Duodenal mucosa (tissue), 2 donors: ENCODE results near the gene CELF5.

Experiments
- H3K27ac ChIP-seq: one replicate; pipeline ENCODE4 v1.7.0; 2013; ENCODE audit warnings: low read depth, low read length
- H3K27me3 ChIP-seq, 2 donors: one replicate each; pipeline ENCODE4 v1.7.0; 2013; ENCODE audit warnings: low read length in 2 of 2, control low read depth in 1 of 2; ENCODE audit not compliant: insufficient read depth in 2 of 2, control insufficient read depth in 1 of 2
- H3K36me3 ChIP-seq, 2 donors: one replicate each; pipeline ENCODE4 v1.7.0; 2013; ENCODE audit warnings: low read length in 2 of 2, control low read depth in 1 of 2; ENCODE audit not compliant: insufficient read depth in 2 of 2, control insufficient read depth in 1 of 2
- H3K4me1 ChIP-seq, 2 donors: one replicate each; pipeline ENCODE4 v1.7.0; 2013; ENCODE audit warnings: low read length in 2 of 2, control low read depth in 1 of 2; ENCODE audit not compliant: insufficient read depth in 2 of 2, control insufficient read depth in 1 of 2
- H3K4me3 ChIP-seq, 2 donors: one replicate each; pipeline ENCODE4 v1.7.0; 2013; ENCODE audit warnings: low read length in 2 of 2, low read depth in 1 of 2
- H3K9ac ChIP-seq, 2 donors: one replicate each; pipeline ENCODE4 v1.7.0; 2013; ENCODE audit warnings: low read length in 2 of 2, low read depth in 1 of 2
- H3K9me3 ChIP-seq, 2 donors: one replicate each; pipeline ENCODE4 v1.7.0; 2013; ENCODE audit warnings: low read length in 2 of 2, control low read depth in 1 of 2; ENCODE audit not compliant: control insufficient read depth in 1 of 2

CELF5 gene

GRCh38 chr19:3245050-3245449 lies 20.6 kb downstream of the CELF5 start:
- Histone ChIP-seq H3K27me3 (peaks cover 0 to 12% of the 10 kb centered on the region in 2 donors), H3K4me3 (no peak overlapping the region), H3K27ac (no peak overlapping the region), H3K36me3 (no peaks in the 10 kb centered on the region), H3K4me1 (no peaks in the 10 kb centered on the region), H3K9me3 (no peaks in the 10 kb centered on the region), H3K9ac (no peak overlapping the region)

GRCh38 chr19:3248728-3249326 lies 24.4 kb downstream of the CELF5 start:
- no peak overlapping the region for H3K4me3 ChIP-seq
- peaks cover 0 to 12% of the 10 kb centered on the region in 2 donors for H3K27me3 ChIP-seq
- no peaks in the 10 kb centered on the region for H3K36me3 ChIP-seq

GRCh38 chr19:3249408-3249807 lies 24.9 kb downstream of the CELF5 start:
- Histone ChIP-seq H3K27ac (no peak overlapping the region), H3K4me1 (no peaks in the 10 kb centered on the region), H3K9ac (no peak overlapping the region), H3K27me3 (peaks cover 0 to 8% of the 10 kb centered on the region in 2 donors), H3K36me3 (no peaks in the 10 kb centered on the region), H3K4me3 (no peak overlapping the region), H3K9me3 (peaks cover 5 to 6% of the 10 kb centered on the region in 2 donors)

More at GRCh38 chr19:3248728-3249326, 24.4 kb downstream of the CELF5 start:
- Histone ChIP-seq H3K27ac (no peak overlapping the region), H3K9me3 (peaks cover 5 to 6% of the 10 kb centered on the region in 2 donors), H3K4me1 (no peaks in the 10 kb centered on the region), H3K9ac (no peak overlapping the region)

GRCh38 chr19:3250675-3251074 lies 26.2 kb downstream of the CELF5 start:
- Histone ChIP-seq H3K9me3 (peaks cover 5 to 6% of the 10 kb centered on the region in 2 donors), H3K4me1 (no peaks in the 10 kb centered on the region), H3K36me3 (no peaks in the 10 kb centered on the region), H3K9ac (no peak overlapping the region), H3K4me3 (no peak overlapping the region), H3K27me3 (no peaks in the 10 kb centered on the region), H3K27ac (no peak overlapping the region)

GRCh38 chr19:3251229-3251628 lies 26.8 kb downstream of the CELF5 start:
- Histone ChIP-seq H3K27ac (no peak overlapping the region), H3K9ac (no peak overlapping the region), H3K27me3 (no peaks in the 10 kb centered on the region), H3K36me3 (no peaks in the 10 kb centered on the region), H3K9me3 (peaks cover 5 to 6% of the 10 kb centered on the region in 2 donors), H3K4me1 (no peaks in the 10 kb centered on the region), H3K4me3 (no peak overlapping the region)

- H3K36me3 ChIP-seq = no peaks in the 10 kb centered on the region
- no peak overlapping the region for H3K4me3 ChIP-seq
- no peak overlapping the region for H3K9ac ChIP-seq
- no peaks in the 10 kb centered on the region for H3K4me1 ChIP-seq
- H3K27ac ChIP-seq = no peak overlapping the region
- peaks cover 5 to 6% of the 10 kb centered on the region in 2 donors for H3K9me3 ChIP-seq
- no peaks in the 10 kb centered on the region for H3K27me3 ChIP-seq
Observed at GRCh38 chr19:3252650-3253049, 28.2 kb downstream of the CELF5 start.

- H3K9me3 ChIP-seq = peaks cover 5 to 6% of the 10 kb centered on the region in 2 donors
- no peaks in the 10 kb centered on the region for H3K36me3 ChIP-seq
- no peaks in the 10 kb centered on the region for H3K4me1 ChIP-seq
- H3K27ac ChIP-seq = no peak overlapping the region
- H3K4me3 ChIP-seq = no peak overlapping the region
- no peak overlapping the region for H3K9ac ChIP-seq
- no peaks in the 10 kb centered on the region for H3K27me3 ChIP-seq
Observed at GRCh38 chr19:3253270-3253669, 28.8 kb downstream of the CELF5 start.

GRCh38 chr19:3254520-3254919 lies 30.1 kb downstream of the CELF5 start:
- Histone ChIP-seq H3K4me1 (no peaks in the 10 kb centered on the region), H3K9ac (no peak overlapping the region), H3K36me3 (no peaks in the 10 kb centered on the region), H3K27ac (no peak overlapping the region), H3K4me3 (no peak overlapping the region), H3K27me3 (no peaks in the 10 kb centered on the region), H3K9me3 (peaks cover 5 to 6% of the 10 kb centered on the region in 2 donors)

- Histone ChIP-seq H3K27ac (no peak overlapping the region), H3K9me3 (peaks cover 5 to 6% of the 10 kb centered on the region in 2 donors), H3K27me3 (no peaks in the 10 kb centered on the region), H3K36me3 (no peaks in the 10 kb centered on the region), H3K4me1 (no peaks in the 10 kb centered on the region), H3K4me3 (no peak overlapping the region), H3K9ac (no peak overlapping the region)
Observed at GRCh38 chr19:3257071-3257470, 32.6 kb downstream of the CELF5 start.

- Histone ChIP-seq H3K9me3 (no peaks in the 10 kb centered on the region), H3K36me3 (no peaks in the 10 kb centered on the region), H3K4me1 (no peaks in the 10 kb centered on the region), H3K4me3 (no peak overlapping the region), H3K27me3 (peaks cover 0 to 4% of the 10 kb centered on the region in 2 donors), H3K27ac (no peak overlapping the region), H3K9ac (no peak overlapping the region)
Observed at GRCh38 chr19:3262362-3262761, 37.9 kb downstream of the CELF5 start.
